HG03342 (cell line): Measurements from ENCODE around the gene AKT2.

Experiments
- ATAC-seq: cut with Tn5 transposase; IDR thresholded peaks from one replicate; pipeline ENCODE4 v1.9.1; 2021; ENCODE audit warnings: mild to moderate bottlenecking, moderate library complexity; ENCODE audit not compliant: unreplicated experiment

The AKT2 gene

GRCh38 chr19:40237791-40238190 lies 47.4 kb downstream of the AKT2 start:
- ATAC-seq, result no peak

DNA sequence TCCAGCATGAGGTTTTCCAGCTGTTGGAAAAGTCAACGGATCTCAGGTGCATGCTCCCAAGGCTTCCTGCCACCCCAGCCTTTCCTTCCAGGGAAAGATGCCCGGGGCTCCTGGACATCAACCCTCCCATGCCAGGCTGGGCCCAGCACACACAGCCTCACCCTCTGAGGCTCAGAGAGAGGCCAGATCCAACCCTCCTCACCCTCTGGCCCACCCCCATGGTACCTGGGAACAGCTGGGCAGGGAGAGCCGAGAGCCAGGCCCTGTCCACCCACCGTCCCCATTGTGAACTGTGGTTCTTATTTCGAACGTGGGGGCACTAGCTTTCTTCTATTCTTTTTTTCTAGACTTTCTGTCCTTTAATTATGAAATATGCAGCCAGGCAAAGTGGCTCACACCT lies 48.8 kb downstream of the AKT2 start:
- no peak for ATAC-seq

DNA sequence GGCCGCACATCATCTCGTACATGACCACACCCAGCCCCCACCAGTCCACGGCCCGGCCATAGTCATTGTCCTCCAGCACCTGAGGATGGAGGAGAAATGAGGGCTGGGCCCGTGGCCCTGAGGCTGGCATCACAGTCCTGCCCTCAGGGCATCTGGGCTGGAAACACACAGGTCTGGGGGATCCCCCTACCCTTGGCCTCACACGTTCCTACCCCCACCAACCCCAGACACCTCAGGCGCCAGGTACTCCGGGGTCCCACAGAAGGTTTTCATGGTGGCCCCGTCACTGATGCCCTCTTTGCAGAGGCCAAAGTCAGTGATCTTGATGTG lies 49.2 kb downstream of the AKT2 start:
- no peak for ATAC-seq

GRCh38 chr19:40235238-40236025 lies 49.7 kb downstream of the AKT2 start:
- no peak for ATAC-seq

GRCh38 chr19:40234429-40235237 lies 50.5 kb downstream of the AKT2 start:
- no peak for ATAC-seq

DNA sequence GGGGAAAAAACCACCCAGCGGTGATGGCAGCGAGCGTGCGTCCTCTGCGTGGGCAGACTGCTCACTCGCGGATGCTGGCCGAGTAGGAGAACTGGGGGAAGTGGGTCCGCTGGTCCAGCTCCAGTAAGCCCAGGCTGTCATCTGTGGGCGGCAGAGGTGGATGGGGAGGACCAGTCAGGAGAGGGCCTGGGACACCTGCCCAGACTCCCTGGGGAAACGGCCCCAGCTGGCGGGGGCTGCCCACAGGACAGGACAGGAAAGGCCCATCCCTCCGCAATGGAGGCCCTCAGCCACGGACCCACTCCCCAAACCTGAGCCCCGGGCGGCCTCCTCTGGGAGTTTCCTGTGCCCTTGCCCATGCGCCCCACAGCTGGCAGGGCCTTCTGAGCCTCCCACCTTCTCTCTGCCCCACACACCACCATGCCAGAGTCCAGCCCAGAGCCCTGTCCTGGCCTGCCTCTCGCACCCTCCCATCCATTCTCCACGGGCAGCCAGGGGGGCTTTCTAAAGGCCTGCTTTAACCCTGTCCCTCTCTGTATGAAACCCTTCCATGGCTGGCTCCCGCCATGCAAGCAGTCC lies 51.2 kb downstream of the AKT2 start:
- no peak for ATAC-seq

DNA sequence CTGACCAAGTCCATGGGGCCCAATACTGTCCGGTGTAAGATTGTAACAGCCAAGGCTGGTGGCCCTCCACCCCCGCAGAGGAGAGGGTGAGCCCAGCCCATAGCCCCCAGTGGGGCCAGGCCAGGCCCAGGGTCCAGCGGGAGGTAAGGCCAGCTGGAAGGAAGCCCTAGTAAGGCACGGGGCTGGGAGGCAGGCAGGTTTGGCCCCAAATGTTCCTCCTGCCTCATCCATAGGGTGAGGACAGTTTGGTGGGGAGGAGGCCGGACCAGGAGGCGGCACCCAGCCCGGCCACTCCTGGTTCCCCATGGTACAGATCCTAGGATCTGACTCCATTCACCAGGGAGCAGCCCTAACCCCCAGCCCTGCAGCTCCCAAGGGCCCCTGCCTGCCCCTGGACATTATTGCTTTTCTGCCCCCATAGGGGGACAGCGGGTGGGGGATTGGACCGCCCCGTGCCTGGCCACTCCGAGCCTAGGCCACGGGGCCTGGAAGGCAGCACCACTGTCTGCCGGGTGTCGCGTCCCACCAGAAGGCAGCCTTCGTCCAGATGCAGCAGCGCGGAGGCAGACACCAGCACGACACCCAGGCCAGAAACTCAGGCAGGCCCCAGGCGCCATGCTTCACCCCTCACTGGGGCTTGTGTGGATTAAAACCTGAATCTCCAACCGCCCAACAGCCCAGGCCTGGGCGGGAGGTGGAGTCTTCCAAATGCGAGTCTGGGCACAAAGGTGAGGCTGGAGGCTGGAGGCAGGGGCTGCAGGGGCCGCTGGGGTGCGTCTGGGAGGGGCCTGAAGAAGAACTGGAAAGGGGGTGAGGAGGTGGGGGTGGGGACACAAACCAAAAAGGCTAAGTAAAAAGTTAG lies 52.0 kb downstream of the AKT2 start:
- no peak for ATAC-seq

DNA sequence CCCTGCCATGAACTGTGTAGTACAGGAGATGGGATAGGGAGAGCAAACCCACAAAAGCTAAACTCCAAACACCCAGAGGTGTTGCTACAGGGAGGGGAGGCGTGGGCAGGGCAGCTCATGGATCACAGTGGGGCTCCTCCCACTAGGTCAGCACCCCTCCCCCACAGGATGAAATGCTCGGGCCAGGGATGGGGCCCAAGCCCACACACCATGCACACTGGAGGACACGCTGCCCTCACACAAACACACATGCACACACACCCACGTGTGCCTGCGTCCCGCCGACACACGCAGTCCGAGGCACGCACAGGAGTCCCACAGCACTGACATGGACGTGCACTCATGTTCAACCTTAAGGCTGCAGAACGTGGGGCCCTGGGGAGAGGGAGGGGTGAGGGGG lies 52.7 kb downstream of the AKT2 start:
- no peak for ATAC-seq

GRCh38 chr19:40231544-40232424 lies 53.4 kb downstream of the AKT2 start:
- ATAC-seq, result no peak

DNA sequence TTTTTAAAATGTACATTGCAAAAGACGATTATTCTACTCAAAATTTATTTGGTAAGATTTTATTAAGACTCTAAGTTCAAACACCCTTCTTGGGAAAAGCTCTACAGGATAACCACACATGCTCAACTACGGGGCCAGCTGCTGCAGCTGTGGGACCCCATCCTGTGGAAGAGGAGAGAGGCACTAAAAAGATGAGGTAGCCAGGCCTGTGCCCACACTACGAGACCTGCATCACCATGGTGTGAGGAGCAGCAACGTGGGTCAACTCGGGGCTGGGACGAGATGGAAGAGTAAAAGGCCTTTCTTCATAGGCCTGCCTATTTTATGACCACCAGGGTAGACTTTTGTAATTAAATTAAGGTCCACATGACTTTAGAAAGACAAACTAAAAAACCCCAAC lies 54.1 kb downstream of the AKT2 start:
- no peak for ATAC-seq

DNA sequence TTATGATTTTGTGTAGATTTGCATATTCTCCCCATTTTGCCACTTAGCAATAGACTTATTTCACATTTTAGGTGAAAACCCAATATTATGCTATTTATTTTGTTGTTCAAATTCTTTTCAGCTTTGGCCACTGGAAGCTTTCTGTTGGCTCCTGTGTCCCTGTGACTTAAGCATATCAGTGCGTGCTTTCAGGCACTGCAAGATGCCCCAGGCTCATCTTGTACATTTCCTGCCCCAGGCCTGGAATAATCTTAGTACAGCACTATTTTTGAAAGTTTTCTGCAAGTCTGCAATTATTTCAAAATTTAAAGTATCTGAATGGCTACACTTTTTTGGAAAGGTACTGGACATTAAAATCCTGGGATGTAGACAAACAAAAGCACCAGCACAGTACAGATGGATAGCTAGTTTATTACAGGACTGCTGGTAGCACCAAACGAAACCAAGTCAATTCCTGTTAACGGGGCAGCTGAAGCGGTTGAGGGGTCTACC lies 55.2 kb downstream of the AKT2 start:
- ATAC-seq, result no peak

DNA sequence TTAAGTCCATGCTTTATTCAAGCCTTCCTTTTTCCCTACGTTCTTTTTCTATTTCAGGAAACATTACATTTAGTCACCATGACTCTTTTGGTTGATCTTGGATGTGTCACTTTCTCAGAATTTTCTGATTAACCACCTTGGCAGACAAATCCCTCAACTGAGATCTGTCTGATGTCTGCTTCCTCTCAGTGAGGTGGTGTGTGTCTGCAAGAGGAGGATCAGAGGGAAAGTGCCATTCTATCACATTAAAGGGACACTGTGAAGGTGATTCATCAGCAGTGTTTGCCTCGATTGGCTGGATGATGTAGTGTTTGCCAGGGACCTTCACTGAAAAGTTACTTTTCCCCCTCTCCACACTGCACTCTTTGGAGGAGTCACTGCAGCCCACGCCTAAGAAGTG lies 55.7 kb downstream of the AKT2 start:
- ATAC-seq, result no peak

- ATAC-seq, result no peak
Observed at GRCh38 chr19:40228863-40229262, 56.3 kb downstream of the AKT2 start.

GRCh38 chr19:40228346-40228745 lies 56.8 kb downstream of the AKT2 start:
- no peak for ATAC-seq

DNA sequence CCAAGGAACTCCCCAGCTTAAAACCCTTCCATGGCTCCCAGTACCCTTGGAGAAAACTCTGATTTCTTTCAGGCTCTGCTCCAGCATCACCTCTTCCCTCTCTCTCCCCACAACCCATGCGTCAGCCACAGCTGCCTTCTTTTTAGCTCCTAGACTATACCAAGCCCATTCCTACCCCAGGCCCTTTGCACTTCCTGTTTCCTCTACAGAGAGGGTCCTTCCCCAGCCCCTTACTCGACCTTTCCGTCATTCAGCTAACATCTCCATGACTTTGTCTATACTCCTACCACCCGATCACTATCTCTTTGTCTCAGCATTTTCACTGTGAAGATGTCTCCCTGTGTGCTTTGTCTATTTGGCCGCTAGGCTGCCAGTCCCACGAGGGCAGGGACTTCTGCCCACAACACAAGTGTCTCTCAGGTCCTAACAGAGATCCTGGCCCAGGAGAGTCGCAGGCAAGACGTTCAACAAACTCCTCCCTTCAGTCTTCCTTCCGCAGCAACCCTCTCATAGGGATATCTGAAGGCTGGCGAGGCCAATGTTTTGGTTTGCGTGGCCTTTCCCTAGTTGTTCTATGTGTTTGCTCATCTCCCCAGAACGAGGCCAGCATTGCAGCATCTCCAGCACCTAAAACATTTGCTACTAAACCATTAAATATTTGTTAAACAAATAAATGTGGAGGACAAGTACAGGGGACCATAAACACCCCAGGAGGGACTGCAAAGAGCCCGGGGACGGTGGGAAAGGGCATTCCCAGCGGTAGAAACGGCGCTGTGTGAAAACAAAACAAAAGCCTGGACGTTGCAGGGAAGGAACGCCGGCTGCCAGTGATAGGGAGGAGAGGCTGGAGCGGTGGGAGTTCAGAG lies 59.5 kb downstream of the AKT2 start:
- ATAC-seq, result no peak

DNA sequence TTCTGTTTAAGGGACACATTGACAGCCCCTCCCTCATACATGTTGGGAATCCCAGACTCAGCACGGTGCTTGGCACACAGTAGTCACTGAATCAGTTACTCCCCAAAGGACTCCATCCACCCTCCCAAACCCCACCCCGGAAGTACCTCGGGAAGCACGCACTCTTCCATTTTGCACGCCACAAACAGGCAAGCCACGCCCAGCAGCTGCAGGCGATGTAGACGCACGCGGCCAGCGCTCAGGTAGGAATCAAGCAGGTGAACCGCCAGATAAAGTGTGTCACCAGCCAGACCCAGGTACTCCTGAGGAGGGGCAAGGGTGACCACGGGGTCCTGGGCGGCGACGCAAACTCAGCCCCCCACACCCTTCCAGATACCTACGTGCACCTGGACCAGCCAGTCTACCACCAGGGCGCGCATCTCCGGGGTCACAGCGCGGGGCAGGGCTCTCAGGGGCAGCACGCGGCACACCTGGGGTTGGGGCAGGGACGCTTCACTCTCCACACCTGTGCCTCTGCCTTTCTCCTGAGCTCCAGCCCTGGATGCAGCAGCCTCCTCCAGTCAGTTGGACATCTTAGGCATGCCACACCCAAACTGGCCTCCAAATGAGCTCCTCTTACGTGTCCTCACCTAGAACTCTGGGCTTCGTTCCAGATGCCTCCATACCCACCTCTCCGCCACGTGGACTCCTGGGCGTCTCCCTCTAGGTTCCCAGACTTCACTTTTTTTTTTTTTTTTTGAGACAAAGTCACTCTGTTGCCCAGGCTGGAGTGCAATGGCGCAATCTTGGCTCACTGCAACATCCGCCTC lies 60.6 kb downstream of the AKT2 start:
- ATAC-seq, result no peak

- no peak for ATAC-seq
Observed at GRCh38 chr19:40223135-40223822, 61.9 kb downstream of the AKT2 start.
